ENCODE results near the gene PDSS2. TPM values are rescaled to one million over a fixed set of nuclear protein-coding genes. Genes with fewer than 3 reads are reported as not detected.

The PDSS2 gene
- total RNA-seq, 1 experiment from 2014 or later = 14.8 TPM

- CTCF ChIA-PET = interaction anchor here (0.5 to 1.2 kb wide), 4 partner anchors 12 to 490 kb away, joined by 3 to 4 read pairs (median 3); partner anchors contain the start of gene PDSS2
- Mint-ChIP-seq H3K4me3 (ENCODE audit: low read depth, unreplicated experiment) (no peak overlapping the region), H3K36me3 (ENCODE audit: insufficient read depth, unreplicated experiment) (no peaks in the 10 kb centered on the region), H3K27ac (ENCODE audit: unreplicated experiment) (no peak overlapping the region), H3K4me1 (ENCODE audit: low read depth, unreplicated experiment) (peaks cover 11% of the 10 kb centered on the region), H3K27me3 (ENCODE audit: unreplicated experiment) (no peaks in the 10 kb centered on the region), H3K9me3 (ENCODE audit: low read depth, unreplicated experiment) (no peaks in the 10 kb centered on the region)
- no peak for DNase-seq
- intact Hi-C loops (cut with micrococcal nuclease; ENCODE audit: unreplicated experiment) = no loop called here
- TF ChIP-seq CTCF (IDR thresholded peaks at IDR 0.05; ENCODE audit: unreplicated experiment) = no peak
- BruUV-seq (replicated peaks) = no TSS peak
Observed at GRCh38 chr6:107124934-107125348, 334.4 kb downstream of the PDSS2 start.

DNA sequence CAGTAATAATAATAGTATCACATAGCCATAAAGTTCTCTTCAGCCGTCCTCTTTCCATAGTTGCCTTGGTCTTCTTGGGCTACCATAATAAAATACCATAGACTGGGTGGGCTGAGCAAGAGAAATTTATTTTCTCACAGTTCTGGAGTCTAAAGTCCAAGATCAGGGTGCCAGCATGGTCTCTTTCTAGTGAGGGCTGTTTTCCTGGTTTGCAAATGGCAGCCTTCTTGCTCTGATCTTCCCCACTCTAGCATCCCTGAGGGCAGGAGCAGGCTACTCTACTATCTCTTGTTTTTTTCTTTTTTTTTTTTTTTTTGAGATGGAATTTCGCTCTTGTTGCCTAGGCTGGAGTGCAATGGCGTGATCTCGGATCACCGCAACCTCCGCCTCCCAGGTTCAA, 335.9 kb downstream of the PDSS2 start:
- no peak overlapping the region for H3K27ac Mint-ChIP-seq (ENCODE audit: unreplicated experiment)
- no peak for TF ChIP-seq CTCF (IDR thresholded peaks at IDR 0.05; ENCODE audit: unreplicated experiment)
- CTCF ChIA-PET = no interaction called here
- intact Hi-C loops (cut with micrococcal nuclease; ENCODE audit: unreplicated experiment) = no loop called here
- no peaks in the 10 kb centered on the region for H3K9me3 Mint-ChIP-seq (ENCODE audit: low read depth, unreplicated experiment)
- no peaks in the 10 kb centered on the region for H3K27me3 Mint-ChIP-seq (ENCODE audit: unreplicated experiment)
- no peak for DNase-seq
- no peaks in the 10 kb centered on the region for H3K36me3 Mint-ChIP-seq (ENCODE audit: insufficient read depth, unreplicated experiment)
- no TSS peak for BruUV-seq (replicated peaks)
- H3K4me1 Mint-ChIP-seq (ENCODE audit: low read depth, unreplicated experiment) = no peaks in the 10 kb centered on the region
- no peak overlapping the region for H3K4me3 Mint-ChIP-seq (ENCODE audit: low read depth, unreplicated experiment)

DNA sequence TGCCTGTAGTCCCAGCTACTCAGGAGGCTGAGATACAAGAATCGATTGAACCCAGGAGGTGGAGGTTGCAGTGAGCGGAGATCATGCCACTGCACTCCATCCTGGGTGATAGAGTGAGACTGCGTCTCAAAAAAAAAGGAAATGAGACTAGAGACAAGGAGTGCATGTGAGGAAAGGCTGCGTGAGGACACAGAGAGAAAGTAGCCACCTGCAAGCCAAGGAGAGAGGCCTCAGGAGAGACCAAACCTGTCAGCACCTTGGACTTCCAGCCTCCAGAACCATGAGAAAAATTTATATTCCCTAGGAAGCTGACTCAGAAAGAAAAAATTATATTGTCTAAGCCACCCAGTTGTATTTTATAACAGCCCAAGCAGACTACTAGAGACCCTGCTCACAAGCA, 336.6 kb downstream of the PDSS2 start:
- H3K27me3 Mint-ChIP-seq (ENCODE audit: unreplicated experiment) = no peaks in the 10 kb centered on the region
- H3K27ac Mint-ChIP-seq (ENCODE audit: unreplicated experiment) = no peak overlapping the region
- no peaks in the 10 kb centered on the region for H3K9me3 Mint-ChIP-seq (ENCODE audit: low read depth, unreplicated experiment)
- no TSS peak for BruUV-seq (replicated peaks)
- CTCF ChIA-PET = no interaction called here
- no peak for DNase-seq
- intact Hi-C loops (cut with micrococcal nuclease; ENCODE audit: unreplicated experiment) = no loop called here
- no peak for TF ChIP-seq CTCF (IDR thresholded peaks at IDR 0.05; ENCODE audit: unreplicated experiment)
- H3K36me3 Mint-ChIP-seq (ENCODE audit: insufficient read depth, unreplicated experiment) = no peaks in the 10 kb centered on the region
- no peaks in the 10 kb centered on the region for H3K4me1 Mint-ChIP-seq (ENCODE audit: low read depth, unreplicated experiment)
- H3K4me3 Mint-ChIP-seq (ENCODE audit: low read depth, unreplicated experiment) = no peak overlapping the region

DNA sequence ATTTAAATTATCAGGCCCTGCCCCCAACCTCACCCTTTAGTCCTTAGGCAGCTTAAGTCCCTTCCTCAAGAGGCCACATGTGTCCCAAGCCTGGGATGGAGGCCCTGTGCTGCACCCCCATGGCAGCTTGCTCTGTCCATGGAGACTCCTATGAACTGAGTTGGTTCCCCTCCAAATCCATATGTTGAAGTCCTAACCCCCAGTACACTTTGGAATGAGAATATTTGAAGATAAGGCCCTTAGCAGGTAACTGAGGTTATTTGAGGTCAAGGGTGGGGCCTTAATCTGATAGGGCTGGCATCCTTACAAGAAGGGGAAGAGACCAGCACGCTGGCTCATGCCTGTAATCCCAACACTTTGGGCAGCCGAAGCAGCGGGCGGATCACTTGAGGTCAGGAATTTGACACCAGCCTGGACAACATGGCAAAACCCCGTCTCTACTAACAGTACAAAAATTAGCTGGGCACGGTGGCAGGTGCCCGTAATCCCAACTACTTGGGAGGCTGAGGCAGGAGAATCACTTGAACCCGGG, 337.3 kb downstream of the PDSS2 start:
- intact Hi-C loops (cut with micrococcal nuclease; ENCODE audit: unreplicated experiment) = no loop called here
- TF ChIP-seq CTCF (IDR thresholded peaks at IDR 0.05; ENCODE audit: unreplicated experiment) = no peak
- H3K4me1 Mint-ChIP-seq (ENCODE audit: low read depth, unreplicated experiment) = no peaks in the 10 kb centered on the region

More for the DNA sequence above, 337.3 kb downstream of the PDSS2 start:
- no peak overlapping the region for H3K4me3 Mint-ChIP-seq (ENCODE audit: low read depth, unreplicated experiment)
- CTCF ChIA-PET = no interaction called here
- H3K9me3 Mint-ChIP-seq (ENCODE audit: low read depth, unreplicated experiment) = no peaks in the 10 kb centered on the region
- DNase-seq = no peak
- peaks cover under 1% of the 10 kb centered on the region for H3K36me3 Mint-ChIP-seq (ENCODE audit: insufficient read depth, unreplicated experiment)
- H3K27ac Mint-ChIP-seq (ENCODE audit: unreplicated experiment) = no peak overlapping the region
- no TSS peak for BruUV-seq (replicated peaks)
- no peaks in the 10 kb centered on the region for H3K27me3 Mint-ChIP-seq (ENCODE audit: unreplicated experiment)
